GM21515 (cell line): Measurements from ENCODE around the gene ABCC5.
A peak's percentile ranks its signal among the peaks of the same experiment; 100 is the strongest.
"Not testable (repeated sequence)": the region's sequence is repeated elsewhere in the genome, so short reads cannot be mapped to it uniquely, and the experiment has no call there.

Experiments
- ATAC-seq: cut with Tn5 transposase; IDR thresholded peaks from one replicate; pipeline ENCODE4 v1.9.1; 2021; ENCODE audit not compliant: unreplicated experiment

Gene ABCC5

DNA sequence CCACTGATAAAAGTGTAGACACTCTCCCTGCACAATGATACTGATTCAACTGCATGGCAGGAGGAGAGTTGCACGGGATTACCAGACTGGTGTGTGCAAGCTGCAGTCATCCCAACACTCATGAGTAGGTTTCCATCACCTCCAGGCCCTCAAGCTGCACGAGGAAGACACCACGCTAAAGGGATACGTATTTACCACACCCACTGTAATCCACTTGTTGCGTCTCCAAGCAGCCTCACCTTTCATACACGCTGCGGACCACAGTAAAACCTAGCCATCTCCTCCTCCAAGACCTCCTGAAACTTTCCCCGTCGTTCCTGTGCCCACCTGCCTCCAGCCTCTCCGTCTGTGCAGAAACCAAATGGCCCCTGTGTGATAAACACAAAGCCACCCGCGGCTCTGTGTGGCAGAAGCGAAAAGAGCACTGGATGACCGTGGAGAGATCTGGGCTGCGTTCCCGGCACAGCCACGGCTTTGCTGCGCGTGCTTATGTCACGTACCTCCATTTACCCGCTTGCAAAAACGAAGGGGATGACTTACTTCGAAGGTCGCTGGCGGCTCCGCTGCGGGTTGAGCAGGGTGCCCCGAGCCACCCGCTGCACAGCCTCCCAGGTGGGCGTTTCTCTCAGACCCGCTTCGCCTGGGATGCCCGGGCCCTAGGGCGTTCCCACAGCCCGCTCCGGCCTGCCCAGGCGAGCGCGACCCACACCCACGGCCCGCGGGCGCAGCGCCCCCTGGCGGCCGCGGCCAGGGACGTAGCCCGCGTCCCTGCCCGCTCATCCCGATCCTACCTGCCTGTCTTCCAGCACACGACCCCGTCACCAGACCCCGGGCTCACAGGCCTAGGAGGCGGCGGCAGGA lies 643 bp downstream of the ABCC5 start:
- ATAC-seq = peak; percentile 78

DNA sequence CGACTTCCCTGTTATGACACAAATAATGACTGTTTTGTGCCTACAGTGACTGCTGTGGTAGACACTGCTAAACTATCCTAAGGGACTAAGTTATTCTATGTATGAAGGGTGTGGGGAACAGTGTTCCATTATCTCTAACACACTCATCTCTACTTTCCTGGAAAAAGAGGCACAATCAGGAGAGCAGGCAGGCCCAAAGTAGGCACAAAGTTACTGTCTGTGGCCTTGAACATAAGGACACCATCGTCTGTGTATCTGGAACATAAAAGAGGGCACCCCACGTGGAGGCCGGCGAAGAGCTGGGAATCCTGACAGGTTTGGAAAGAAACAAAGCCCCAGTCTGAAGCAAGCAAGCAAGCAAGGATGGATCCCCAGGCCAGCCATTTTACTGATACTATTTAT lies 1.5 kb downstream of the ABCC5 start:
- no peak for ATAC-seq

DNA sequence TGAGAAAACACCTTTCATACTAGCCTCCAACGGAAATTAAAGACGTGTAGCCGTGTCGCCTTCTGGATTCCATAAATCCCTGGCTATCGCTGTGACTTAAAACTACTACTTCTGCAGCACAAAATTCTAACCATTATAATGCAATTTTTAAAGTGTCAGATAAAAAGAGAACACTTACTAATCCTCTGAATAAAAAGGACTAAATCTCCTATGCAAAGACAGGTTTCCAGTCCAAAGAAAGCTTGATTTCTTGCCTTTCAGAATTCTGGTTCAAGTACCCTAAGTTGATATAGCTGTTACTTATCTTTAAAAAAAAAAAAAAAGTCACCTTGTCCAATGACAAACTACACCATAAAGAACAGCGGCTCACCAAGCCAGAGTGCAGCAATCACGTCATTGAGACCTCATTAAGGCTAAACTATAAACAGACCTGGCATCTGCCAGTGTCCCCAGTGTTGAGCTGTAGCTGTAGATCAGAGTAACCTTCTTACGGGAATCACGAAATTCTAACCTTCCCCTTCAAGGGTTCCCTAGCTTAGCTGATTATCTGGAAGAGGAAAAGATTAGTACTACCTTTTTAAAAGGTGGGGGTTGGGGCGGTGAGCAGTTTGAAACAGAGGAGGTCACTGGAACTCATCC lies 2.2 kb downstream of the ABCC5 start:
- no peak for ATAC-seq

DNA sequence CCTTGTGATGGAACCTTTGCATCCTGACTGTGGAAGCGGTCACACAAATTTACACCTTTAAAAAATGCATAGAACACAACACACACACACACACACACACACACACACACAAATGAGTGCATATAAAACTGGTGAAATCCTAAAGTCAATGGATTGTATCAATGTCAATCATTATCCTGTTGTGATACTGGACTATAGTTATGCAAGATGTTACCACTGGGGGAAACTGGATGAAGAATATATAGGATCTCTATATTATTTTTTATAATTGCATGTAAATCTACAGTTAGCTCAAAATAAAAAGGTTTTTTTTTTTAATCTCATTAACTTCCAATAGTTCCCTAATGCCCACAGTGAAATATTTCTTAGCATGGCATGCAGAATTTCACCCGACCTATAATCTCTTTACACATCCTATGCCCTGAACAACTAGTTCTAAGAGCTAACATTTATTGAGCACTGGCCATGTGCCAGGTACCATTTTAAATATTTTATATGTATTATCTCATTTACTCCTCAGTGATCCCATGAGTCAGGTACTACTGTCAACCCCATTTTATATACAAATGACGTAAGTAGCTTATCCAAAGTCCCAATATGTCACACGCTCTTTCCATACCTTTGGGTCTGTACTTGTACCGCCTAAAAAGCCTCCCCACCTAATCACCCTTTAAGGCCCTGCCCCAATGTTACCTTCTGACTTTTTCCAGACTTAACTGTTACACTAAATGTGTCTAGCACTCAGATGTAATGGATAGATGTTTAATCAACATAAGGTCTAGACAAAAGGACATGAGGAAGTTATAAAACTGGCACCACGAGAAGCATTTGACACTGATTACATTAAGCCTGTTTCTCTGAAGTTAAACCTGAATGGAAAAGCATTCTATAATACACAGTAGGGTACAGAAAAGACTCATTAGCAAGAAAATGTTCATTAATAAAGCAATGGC lies 5.5 kb downstream of the ABCC5 start:
- ATAC-seq = no peak

DNA sequence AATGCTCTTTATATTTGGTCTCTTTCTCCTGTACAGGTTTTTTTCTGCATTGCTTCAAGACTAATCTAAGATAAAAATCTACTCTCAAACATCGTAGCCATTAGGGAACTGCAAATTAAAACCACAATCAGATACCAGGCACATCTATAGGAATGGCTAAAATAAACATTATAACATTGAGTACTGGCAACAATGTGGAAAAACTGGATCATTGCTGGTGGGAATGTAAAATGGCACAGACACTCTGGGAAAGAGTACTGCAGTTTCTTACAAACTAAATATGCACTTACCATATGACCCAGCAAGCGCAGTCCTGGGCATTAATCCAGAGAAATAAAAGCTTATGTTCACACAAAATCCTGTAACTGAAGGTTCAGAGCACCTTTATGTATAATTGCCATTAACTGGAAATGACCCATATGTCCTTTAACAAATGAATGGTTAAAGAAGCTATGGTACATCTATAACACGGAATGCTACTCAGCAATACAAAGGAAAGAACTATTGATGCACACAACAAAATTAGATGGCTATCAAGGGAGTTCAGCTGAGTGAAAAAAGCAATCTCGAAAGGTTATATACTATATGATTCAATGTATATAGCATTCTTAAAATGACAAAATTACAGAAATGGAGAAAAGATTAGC lies 6.3 kb downstream of the ABCC5 start:
- ATAC-seq = no peak

DNA sequence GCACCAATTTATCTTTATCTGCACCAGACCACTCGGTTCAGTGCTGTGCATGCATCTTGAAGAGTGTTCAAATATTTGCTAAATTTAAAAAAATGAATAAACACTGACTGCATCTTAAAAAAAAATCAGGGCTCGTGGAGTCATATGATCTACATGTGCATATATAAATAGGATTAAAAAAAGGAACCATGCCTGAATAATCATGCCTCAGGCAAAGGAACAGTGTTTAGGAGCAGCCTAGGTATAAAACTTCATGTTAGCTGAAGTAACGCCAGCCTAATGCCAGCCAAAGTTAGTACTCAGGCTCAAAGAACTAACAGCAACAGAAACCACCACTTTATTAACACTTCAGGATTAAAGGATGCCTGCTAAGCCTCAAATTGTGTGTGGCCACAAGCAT lies 9.5 kb downstream of the ABCC5 start:
- no peak for ATAC-seq

DNA sequence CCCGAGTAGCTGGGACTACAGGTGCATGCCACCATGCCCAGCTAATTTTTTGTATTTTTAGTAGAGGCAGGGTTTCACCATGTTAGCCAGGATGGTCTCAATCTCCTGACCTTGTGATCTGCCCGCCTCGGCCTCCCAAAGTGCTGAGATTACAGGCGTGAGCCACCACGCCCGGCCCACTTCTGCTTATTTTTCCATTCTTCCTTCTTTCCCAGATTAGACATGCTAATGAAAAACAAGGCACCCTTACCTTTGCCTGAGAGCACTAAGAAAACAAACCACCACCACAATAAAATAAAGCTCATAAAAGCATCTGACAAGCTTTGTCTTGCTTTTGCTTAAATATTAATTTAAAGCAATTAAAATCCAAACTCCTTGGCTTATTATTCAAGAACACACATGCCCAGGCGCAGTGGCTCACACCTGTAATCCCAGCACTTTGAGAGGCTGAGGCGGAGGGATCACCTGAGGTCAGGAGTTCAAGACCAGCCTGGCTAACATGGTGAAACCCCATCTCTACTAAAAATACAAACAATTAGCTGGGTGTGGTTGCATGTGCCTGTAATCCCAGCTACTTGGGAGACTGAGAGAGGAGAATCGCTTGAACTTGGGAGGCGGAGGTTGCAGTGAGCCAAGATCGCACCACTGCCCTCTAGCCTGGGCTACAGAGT lies 10.4 kb downstream of the ABCC5 start:
- ATAC-seq = not testable (repeated sequence)

DNA sequence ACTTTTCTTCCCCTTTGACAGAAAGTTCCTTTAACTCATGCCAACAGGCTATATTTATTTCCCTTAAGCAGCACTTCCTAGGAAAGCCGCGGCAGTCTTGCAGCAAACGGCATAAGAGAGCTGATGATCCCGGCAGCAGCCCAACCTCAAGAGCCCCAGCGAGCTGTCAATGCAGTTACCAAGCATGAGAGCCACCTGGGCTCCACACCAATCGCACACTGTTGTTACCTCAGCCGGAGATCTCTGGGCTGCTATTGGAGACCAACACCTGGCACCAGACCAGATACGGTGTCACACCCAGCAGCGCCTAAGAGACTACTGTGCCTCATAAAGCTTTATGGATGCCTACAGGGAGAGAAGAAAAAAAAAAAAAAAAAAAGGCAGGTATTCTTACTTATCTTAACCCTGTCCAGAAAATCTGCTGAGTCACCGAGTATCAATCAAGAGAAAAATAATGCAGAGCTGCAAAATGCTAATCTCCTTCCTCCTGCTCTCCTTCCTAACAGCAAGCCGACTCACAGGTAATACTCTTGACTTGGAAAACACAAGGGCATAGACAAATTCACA lies 11.7 kb downstream of the ABCC5 start:
- ATAC-seq = peak; percentile 77

DNA sequence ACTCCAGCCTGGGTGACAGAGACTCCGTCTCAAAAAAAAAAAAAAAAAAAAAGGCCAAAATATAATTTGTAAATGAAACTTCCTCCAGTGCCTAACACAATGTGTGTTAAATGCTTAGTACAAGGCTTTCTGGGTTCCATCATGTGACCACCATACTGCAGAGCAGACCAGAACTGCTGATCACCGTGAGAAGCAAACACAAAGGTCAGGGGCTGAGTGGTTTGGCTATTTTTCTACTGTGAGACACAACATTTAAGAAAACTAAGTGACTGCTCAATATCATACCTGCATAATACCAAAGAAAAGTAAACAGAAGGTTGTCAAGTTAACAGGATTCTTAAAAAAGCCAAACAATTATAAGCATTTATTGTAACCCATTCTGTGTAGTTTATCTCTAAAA lies 13.2 kb downstream of the ABCC5 start:
- ATAC-seq = no peak

DNA sequence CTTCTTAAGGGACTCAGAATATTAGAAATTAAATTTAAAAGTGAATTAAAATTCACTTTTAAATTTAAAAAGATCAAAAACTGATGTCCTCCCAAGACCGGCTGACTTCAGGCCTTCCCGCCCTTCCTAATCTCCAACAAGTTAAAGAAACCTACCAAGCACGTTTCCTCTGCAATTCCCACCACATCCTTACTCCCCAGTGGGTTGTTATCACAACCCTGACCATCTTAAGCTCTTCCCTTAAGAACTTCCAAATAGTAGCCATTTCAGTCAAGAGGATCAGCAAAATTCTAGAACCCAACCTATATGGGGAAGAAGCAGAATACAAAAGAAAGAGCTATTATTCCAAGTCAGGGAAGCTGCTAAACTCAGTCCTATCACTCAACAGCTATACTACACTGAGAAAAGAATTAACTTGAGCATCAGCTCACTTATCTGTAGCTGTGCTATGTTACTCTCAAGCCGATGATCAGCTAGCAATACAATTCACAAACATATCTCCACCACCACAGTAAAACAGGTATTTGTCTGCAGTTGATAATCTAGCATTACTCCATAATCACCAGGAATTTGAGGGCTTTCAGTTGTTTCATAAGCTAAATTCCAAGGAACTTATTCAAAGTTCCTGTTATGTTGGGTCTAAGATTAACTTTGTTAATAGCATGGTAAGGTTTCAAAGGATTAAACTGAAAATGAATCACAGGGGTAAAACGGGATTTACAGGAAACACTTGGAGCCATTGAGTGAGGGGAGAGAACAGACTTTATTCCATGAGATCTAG lies 14.3 kb downstream of the ABCC5 start:
- no peak for ATAC-seq

DNA sequence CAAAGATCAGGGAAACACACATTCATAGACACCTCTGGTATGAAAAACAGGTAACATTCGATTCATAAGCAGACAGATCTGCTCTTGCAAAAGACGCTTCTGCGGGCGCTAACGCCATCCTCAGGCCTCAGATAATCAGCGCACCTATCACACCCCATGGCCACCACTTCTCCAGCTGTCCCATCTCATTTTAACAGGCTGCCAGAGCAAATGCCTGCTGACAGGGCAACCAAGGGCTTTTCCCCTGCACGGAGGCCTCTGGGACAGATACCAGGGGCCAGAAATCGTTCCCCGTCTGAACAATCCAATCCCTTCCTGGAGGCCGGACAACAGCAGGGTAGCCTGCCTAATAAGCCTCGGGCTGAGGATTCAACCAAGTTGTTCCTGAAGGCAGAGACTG lies 15.2 kb downstream of the ABCC5 start:
- no peak for ATAC-seq

DNA sequence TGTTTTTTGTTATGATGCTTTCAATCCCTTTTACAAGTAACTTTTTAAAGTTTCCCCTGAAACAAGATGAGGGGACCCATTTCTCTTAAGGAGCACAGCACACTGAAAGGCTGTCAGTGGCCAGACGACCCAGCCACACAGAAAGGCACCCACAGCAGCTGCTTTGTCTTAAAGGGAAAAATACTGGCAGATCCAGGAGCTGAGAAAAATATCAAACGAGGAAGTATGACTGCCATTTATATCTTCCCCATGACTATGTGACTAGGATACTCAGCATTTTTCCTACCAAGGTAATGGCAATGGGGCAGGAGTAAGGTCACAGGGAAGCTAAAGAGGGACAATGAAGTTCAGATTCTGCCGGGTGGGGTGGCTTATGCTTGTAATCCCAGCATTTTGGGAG lies 15.9 kb downstream of the ABCC5 start:
- ATAC-seq = no peak

DNA sequence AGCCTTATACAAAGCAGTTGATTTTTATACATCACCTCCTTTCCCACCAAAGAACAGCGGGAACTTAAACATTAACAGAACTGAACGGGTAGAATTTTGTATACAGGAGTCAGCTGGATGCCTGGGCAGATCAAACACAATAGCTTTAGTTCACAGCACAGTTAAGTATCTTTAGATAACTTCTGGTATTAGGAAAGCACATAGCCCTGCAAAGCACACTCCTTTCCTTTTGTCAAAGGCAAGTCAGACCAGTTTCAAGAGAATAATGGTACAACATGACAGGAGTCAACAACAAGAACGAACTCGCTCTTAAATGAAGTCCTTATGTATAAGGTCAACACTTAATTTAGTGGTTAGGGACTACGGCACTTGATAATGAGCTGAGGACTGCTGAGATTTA lies 26.3 kb downstream of the ABCC5 start:
- no peak for ATAC-seq

DNA sequence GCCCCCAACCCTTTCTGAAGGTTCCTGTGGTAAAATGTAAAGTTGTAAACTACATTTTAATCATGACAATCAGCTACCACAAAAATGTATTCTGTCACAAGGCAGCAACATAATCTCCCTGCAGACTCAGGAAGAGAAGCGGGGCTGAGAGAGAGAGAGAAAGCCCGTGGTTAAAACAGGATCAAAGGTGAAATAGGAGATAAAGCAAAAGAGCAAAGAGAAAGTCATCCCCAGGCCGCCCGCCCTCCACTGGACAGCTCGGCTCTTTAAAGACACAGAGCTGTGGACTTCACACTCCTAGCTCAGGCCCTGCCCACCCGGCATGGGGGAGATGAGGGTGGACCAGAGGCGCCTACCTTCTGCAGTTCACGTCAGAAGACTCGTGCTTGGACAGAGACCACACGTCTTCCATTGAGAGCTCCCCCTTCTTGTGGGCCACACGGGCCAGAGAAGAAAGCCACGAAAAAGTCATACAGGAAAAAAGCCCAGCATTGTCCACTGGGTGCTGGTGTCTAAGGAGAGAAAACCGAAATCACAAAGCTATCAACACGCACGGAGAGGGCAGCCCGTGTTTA lies 29.4 kb downstream of the ABCC5 start:
- no peak for ATAC-seq

DNA sequence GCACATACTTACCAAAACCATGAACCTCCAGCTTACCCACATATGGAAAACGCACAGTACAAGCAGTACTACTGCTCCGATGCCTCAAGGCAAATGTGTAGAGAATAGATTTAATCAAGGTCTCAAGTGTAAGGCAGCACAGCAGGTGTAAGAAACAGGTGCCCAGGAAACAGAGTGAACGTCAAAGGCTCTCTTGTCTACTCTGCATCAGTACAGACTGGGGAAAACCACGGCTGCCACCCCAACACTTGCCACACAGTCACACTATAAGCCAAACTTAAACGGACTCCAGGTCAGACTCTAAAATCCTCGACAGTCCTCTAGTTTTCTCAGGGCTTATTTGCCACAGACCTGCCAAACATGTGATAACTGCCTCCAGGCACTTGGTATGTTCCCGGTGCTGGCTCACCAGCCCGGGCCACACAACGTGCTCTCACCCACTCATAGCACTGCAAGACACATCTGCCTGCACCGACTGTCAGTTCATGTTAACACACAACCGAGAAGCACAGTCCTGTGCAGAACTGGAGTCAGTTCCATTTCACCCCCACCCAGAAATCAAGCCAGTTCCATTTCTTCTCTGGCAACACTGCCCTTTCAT lies 30.6 kb downstream of the ABCC5 start:
- ATAC-seq = no peak

DNA sequence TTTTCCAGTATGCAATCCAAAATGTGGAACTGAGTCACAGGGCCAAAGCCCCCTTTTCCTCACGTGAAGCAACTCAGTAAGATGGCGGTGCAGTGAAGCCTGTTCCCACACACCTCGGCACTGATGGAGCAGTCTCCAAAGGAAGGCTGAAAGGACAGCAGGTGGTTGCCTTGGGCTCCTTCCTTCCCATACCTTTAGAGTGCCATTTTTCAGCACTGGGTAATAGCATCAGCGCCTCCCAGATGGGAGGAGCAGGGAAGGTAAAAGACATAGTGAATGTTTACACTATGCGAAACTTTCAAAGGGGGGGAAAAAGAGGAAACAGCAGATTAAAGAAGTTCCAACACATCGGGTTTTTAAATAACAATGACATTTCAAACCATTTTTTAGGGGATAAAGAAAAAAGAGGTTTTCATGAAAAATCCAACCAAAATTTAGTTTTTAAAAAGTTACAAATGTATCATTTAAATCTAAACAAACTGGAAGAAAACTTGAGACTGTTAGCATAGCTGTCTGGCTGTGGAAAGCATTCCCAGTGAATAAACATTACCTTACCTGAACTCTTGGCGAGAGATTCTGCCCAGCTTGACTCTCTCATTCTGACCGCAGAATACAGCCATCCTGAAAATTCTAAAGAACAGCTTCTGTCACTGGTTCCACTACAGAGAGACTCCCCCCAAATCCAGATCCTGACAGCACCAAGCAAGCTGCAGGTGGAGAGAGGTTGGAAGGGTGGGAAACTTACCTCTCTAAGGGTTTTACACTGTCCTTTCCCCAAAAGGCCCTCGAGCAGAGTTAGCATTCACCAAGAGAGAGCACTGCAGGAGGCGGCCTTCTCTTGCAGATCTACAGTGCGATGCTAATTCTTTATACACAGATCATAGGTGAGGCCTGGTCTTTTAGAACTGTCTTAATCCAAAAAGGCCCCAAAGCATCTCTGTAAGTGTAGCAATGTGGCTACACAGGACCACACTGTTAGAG lies 32.6 kb downstream of the ABCC5 start:
- no peak for ATAC-seq

DNA sequence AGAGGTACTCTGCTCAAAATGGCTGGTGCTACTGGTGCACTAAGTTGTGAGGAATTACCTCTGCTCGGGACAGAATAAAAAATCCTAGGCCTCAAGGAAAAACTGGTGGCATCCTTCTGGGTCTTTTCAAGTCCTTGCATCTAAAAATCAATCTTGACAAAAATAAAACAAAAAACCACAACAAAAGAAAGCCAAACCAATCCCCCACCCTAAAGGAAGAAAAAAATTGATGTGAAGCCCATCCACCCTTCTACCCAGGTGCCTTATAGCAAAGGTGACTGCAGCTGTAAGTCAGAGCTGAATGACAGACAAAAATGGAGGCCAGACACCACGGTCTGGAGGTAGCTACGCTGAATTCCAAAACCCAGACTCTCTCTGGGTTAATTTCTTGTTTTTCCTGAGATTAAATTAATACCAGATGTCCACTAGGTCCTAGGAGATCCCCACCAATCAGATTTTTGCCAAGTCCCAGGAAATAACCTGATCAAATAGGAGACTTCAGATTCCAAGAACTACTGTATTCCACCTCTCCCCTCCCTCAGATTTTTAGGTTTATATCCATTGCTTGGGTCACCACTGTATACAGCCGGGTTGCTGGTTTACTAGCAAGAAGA lies 33.5 kb downstream of the ABCC5 start:
- ATAC-seq = no peak
